Adipocyte (in vitro differentiated cells): ENCODE measurements around the gene ABCF3.
"Not testable (repeated sequence)": the region's sequence is repeated elsewhere in the genome, so short reads cannot be mapped to it uniquely, and the experiment has no call there.

ENCODE experiments used
- DNase-seq: peaks from one replicate; pipeline ENCODE4 v3.0.0-alpha.2; 2015; ENCODE audit warnings: low read depth
- H3K27me3 ChIP-seq: replicated peaks from 2 replicates; pipeline ENCODE4 v1.7.0; 2013; ENCODE audit warnings: mild to moderate bottlenecking, low read length, moderate library complexity; ENCODE audit not compliant: control insufficient read depth, insufficient read depth
- H3K36me3 ChIP-seq: 2 replicates; pipeline ENCODE4 v1.7.0; 2013; ENCODE audit warnings: low read length, mild to moderate bottlenecking, moderate library complexity; ENCODE audit not compliant: control insufficient read depth, insufficient read depth, severe bottlenecking
- H3K4me1 ChIP-seq: 2 replicates; pipeline ENCODE4 v1.7.0; 2013; ENCODE audit warnings: mild to moderate bottlenecking, low read length, moderate library complexity; ENCODE audit not compliant: control insufficient read depth, insufficient read depth
- H3K4me3 ChIP-seq: 2 replicates; pipeline ENCODE4 v1.7.0; 2013; ENCODE audit warnings: mild to moderate bottlenecking, low read length, moderate library complexity
- H3K9ac ChIP-seq: 2 replicates; pipeline ENCODE4 v1.7.0; 2013; ENCODE audit warnings: mild to moderate bottlenecking, low read length, moderate library complexity
- H3K9me3 ChIP-seq: 2 replicates; pipeline ENCODE4 v1.7.0; 2013; ENCODE audit warnings: mild to moderate bottlenecking, low read length, moderate library complexity; ENCODE audit not compliant: control insufficient read depth

The ABCF3 gene, protein sequence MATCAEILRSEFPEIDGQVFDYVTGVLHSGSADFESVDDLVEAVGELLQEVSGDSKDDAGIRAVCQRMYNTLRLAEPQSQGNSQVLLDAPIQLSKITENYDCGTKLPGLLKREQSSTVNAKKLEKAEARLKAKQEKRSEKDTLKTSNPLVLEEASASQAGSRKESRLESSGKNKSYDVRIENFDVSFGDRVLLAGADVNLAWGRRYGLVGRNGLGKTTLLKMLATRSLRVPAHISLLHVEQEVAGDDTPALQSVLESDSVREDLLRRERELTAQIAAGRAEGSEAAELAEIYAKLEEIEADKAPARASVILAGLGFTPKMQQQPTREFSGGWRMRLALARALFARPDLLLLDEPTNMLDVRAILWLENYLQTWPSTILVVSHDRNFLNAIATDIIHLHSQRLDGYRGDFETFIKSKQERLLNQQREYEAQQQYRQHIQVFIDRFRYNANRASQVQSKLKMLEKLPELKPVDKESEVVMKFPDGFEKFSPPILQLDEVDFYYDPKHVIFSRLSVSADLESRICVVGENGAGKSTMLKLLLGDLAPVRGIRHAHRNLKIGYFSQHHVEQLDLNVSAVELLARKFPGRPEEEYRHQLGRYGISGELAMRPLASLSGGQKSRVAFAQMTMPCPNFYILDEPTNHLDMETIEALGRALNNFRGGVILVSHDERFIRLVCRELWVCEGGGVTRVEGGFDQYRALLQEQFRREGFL

GRCh38 chr3:184186184-184186901 lies at the start of gene ABCF3:
ABCF3 (plus strand) TSS chr3:184186199; CDS start chr3:184186208, 9 bp downstream.
- Histone ChIP-seq H3K36me3 (peaks cover 79% of the 10 kb centered on the region), H3K9me3 (no peaks in the 10 kb centered on the region), H3K4me1 (peaks cover 21% of the 10 kb centered on the region), H3K4me3 (peak within 1 kb of the TSS; percentile 93), H3K9ac (peak within 1 kb of the TSS; percentile 98), H3K27me3 (no peaks in the 10 kb centered on the region)
- DNase-seq = peak; percentile 75

GRCh38 chr3:184140436-184140835 lies 45.6 kb upstream of the ABCF3 start:
- Histone ChIP-seq H3K4me3 (no peak overlapping the region), H3K9me3 (no peaks in the 10 kb centered on the region), H3K4me1 (peaks cover 23% of the 10 kb centered on the region), H3K36me3 (peaks cover 57% of the 10 kb centered on the region), H3K9ac (no peak overlapping the region), H3K27me3 (no peaks in the 10 kb centered on the region)
- DNase-seq = no peak

DNA sequence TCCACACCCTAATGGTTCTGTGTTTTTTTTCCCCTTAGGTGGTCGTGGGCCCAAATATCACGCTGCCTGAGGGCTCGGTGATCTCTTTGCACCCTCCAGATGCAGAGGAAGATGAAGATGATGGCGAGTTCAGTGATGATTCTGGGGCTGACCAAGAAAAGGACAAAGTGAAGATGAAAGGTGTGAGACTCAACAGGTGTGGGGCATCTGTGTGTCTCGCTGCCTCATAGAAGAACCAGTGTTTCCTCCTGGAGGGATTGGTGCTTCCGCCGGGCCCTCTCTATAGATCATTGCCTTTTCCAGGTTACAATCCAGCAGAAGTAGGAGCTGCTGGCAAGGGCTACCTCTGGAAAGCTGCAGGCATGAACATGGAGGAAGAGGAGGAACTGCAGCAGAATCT lies 43.8 kb upstream of the ABCF3 start:
- Histone ChIP-seq H3K27me3 (no peaks in the 10 kb centered on the region), H3K36me3 (peaks cover 63% of the 10 kb centered on the region)

GRCh38 chr3:184143327-184143726 lies 42.7 kb upstream of the ABCF3 start:
- no peaks in the 10 kb centered on the region for H3K9me3 ChIP-seq
- DNase-seq = no peak
- H3K27me3 ChIP-seq = no peaks in the 10 kb centered on the region
- H3K9ac ChIP-seq = no peak overlapping the region
- no peak overlapping the region for H3K4me3 ChIP-seq
- peaks cover 8% of the 10 kb centered on the region for H3K4me1 ChIP-seq
- peaks cover 54% of the 10 kb centered on the region for H3K36me3 ChIP-seq

More for the DNA sequence above, 43.8 kb upstream of the ABCF3 start:
- H3K4me1 ChIP-seq = peaks cover 10% of the 10 kb centered on the region
- H3K9ac ChIP-seq = no peak overlapping the region
- H3K9me3 ChIP-seq = no peaks in the 10 kb centered on the region
- no peak for DNase-seq
- no peak overlapping the region for H3K4me3 ChIP-seq

GRCh38 chr3:184144505-184144904 lies 41.5 kb upstream of the ABCF3 start:
- Histone ChIP-seq H3K9me3 (no peaks in the 10 kb centered on the region), H3K4me3 (no peak overlapping the region), H3K36me3 (peaks cover 54% of the 10 kb centered on the region), H3K9ac (no peak overlapping the region), H3K4me1 (peaks cover 8% of the 10 kb centered on the region), H3K27me3 (no peaks in the 10 kb centered on the region)
- DNase-seq = no peak

DNA sequence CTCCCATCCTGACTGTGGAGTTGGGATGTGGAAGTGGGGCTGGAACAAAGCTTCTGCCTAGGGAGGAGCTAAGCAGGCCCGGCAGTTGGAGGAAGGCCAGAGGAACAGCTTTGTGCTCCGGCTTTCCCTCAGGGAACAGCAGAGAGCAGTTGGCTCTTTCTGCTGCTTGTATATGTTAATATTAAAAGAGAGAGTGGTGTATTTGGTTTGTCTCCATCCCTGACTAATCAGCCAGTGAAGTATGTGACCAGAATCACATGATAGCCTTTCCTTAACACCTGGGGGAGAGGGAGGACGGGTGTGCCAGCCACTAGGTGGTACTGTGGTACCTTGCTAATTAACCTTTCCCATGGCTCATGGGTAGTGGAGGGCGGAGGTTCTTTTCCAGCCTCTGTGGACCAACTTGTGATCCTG lies 40.9 kb upstream of the ABCF3 start:
- peak; percentile 55 for DNase-seq
- Histone ChIP-seq H3K36me3 (peaks cover 51% of the 10 kb centered on the region), H3K4me1 (peaks cover 8% of the 10 kb centered on the region), H3K9me3 (no peaks in the 10 kb centered on the region), H3K27me3 (no peaks in the 10 kb centered on the region), H3K9ac (no peak overlapping the region), H3K4me3 (no peak overlapping the region)

- Histone ChIP-seq H3K4me3 (no peak overlapping the region), H3K9me3 (no peaks in the 10 kb centered on the region), H3K4me1 (peaks cover 8% of the 10 kb centered on the region), H3K27me3 (no peaks in the 10 kb centered on the region), H3K9ac (no peak overlapping the region), H3K36me3 (peaks cover 44% of the 10 kb centered on the region)
- DNase-seq = no peak
Measured at GRCh38 chr3:184145751-184146270, 40.2 kb upstream of the ABCF3 start.

DNA sequence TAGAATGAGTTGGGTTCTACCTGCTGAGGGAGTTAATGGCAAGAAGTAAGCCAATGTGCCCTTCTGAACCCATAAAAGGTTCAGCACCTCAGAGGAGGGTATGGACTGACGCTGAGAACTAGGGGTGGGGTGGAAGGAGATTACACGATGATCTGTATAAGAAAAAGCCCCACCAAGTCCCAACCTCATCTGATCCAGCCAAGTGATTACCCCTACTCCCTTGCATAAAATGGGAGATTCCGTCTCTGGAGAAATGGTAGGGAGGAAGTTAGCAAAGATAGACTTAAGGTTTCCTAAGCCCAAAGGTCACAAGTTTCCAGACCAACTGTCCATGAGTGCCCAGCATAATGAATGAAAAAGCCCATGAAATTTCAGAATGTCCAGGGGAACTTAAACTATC lies 37.9 kb upstream of the ABCF3 start:
- no peak for DNase-seq
- Histone ChIP-seq H3K9me3 (no peaks in the 10 kb centered on the region), H3K36me3 (peaks cover 22% of the 10 kb centered on the region), H3K9ac (no peak overlapping the region), H3K27me3 (no peaks in the 10 kb centered on the region), H3K4me3 (no peak overlapping the region), H3K4me1 (peaks cover 8% of the 10 kb centered on the region)

DNA sequence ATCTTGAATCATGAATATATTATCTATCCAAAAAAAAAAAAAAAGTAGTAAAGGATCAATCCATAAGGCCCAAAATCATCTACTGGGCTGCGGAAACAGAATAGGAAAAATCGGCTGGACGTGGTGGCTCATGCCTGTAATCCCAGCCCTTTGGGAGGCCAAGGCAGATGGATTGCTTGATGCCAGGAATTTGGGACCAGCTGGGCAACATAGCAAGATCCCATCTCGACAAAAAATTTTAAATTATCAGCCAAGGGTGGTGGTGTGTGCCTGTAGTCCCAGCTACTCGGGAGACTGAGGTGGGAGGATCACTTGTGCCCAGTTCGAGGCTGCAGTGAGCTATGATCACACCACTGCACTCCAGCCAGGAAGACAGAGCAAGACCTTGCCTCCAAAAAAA lies 36.9 kb upstream of the ABCF3 start:
- Histone ChIP-seq H3K9me3 (no peaks in the 10 kb centered on the region), H3K36me3 (peaks cover 11% of the 10 kb centered on the region)

DNA sequence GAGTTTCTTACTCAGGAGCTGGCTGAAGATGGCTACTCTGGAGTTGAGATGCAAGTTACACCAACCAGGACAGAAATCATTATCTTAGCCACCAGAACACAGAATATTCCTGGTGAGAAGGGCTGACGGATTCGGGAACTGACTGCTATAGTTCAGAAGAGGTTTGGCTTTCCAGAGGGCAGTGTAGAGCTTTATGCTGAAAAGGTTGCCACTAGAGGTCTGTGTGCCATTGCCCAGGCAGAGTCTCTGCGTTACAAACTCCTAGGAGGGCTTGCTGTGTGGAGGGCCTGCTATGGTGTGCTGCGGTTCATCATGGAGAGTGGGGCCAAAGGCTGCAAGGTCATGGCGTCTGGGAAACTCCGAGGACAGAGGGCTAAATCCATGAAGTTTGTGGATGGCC lies 36.2 kb upstream of the ABCF3 start:
- not testable (repeated sequence) for H3K9me3 ChIP-seq, H3K36me3 ChIP-seq, H3K27me3 ChIP-seq, H3K4me3 ChIP-seq, H3K9ac ChIP-seq
- H3K4me1 ChIP-seq = peaks cover 16% of the 10 kb centered on the region
- DNase-seq = peak; percentile 37

More for the DNA sequence above, 36.9 kb upstream of the ABCF3 start:
- Histone ChIP-seq H3K27me3 (no peaks in the 10 kb centered on the region), H3K4me3 (no peak overlapping the region), H3K4me1 (peaks cover 14% of the 10 kb centered on the region), H3K9ac (no peak overlapping the region)
- no peak for DNase-seq
